CD4-positive, alpha-beta T cell treated with Interleukin-10 for 1 hour (primary cell): ENCODE data around the gene TTF2.

Source experiments
- DNase-seq: peaks from one replicate; pipeline ENCODE4 v3.0.0-alpha.2; 2020

Gene TTF2

DNA sequence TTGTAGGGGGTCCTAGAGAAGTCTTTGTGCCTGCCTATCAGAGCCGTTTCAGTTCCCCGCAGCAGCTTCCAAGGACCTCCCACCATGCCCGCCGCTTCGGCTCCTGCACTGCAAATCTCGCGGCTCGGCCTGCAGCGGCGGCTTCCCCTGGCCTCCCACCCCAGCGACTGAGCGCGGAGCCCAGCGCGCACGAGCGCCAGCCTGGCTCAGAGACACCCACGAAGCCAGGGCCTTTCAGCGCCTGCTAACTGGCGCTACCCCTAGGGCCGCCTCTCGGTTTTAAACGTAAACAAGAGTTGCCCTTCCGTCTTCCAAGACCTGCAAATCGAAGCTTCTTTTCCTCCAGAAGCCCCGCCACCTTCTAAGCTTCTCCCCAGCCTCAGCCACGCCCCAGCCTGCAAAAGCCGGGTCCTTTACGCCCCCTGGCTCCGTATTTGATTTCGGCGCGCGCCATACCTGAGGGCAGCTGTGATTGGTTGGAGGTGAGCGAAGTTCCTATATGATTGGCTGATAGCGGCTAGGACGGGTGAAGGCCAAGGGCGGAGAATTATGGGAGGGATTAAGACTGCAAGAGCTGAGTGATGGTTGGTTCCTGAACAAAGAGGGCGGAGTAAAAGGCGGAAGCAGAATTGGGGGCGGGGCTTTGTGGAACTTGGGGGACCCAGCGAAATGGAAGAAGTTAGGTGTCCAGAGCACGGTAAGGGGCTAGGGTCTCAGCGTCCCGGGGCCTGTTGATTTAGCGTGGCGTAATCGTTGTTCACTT is at the start of gene TTF2:
TSS of gene TTF2 (plus strand) at position 649 of the 763 bp plus-strand sequence. CDS start at position 670, 21 bp downstream.
- peak; percentile 99 for DNase-seq

DNA sequence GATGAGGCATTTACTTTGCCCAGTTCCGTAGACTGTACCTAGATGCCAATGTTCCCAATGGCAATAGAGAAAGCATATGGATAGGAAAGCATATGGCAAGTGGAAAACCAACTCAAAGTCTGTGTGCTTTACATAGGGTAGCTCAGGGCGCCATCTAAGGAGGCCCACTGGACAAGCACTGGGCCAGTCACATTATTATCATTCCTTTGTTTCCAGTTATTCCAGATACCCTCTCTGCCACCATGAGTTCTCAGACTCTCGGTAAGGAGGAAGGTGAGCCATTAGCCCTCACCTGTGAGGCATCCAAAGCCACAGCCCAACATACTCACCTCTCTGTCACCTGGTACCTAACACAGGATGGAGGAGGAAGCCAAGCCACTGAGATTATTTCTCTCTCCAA is 48.8 kb upstream of the TTF2 start:
- no peak for DNase-seq

DNA sequence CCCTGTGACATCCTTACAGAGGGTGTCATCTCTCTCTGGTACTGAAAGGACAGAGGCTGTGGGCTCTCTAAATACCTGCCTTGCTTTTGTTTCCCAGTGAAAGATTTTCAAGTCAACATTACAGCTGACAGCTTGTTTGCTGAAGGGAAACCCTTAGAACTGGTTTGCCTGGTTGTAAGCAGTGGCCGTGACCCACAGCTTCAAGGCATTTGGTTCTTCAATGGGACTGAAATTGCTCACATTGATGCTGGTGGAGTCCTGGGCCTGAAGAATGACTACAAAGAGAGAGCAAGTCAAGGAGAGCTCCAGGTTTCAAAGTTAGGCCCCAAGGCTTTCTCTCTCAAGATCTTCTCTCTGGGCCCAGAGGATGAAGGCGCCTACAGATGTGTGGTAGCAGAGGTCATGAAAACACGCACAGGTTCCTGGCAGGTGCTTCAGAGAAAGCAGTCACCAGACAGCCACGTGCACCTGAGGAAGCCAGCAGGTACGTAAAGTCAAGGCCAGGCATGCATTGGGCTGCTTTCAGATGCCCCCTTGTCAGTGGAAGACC is 46.7 kb upstream of the TTF2 start:
- no peak for DNase-seq

- no peak for DNase-seq
These were observed 45.9 kb upstream of the TTF2 start for GRCh38 chr1:117014209-117014608.

DNA sequence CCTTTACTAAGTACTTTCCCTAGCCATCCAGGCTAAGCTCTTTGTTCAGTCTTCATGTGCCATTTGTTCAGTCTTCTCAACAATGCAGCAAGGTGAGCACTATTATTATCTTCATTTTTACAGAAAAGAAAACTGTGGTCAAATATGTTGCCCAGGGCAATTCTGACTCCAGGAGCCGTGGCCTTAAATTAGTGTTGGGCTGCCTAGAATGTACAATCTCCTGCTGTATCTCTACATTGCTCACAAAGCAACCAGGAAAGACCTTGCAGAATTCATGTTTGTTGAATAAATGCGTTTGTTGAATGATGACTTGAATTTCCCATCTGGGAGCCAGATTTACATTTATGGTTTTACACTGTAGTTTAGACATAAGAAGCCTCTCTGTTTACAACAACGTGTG is 44.4 kb upstream of the TTF2 start:
- no peak for DNase-seq

DNA sequence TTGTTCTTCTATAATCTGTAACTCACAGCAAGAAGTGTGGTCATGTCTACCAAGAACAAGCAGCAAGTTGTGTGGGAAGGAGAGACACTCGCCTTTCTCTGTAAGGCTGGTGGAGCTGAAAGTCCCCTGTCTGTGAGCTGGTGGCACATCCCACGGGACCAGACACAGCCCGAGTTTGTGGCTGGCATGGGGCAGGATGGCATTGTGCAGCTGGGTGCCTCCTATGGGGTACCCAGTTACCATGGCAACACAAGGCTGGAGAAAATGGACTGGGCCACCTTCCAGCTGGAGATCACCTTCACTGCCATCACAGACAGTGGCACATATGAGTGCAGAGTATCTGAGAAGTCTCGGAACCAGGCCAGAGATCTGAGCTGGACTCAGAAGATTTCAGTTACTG is 43.1 kb upstream of the TTF2 start:
- DNase-seq, result no peak

GRCh38 chr1:117017648-117018047 is 42.5 kb upstream of the TTF2 start:
- DNase-seq, result no peak

GRCh38 chr1:117020526-117021156 is 39.5 kb upstream of the TTF2 start:
- DNase-seq, result no peak

DNA sequence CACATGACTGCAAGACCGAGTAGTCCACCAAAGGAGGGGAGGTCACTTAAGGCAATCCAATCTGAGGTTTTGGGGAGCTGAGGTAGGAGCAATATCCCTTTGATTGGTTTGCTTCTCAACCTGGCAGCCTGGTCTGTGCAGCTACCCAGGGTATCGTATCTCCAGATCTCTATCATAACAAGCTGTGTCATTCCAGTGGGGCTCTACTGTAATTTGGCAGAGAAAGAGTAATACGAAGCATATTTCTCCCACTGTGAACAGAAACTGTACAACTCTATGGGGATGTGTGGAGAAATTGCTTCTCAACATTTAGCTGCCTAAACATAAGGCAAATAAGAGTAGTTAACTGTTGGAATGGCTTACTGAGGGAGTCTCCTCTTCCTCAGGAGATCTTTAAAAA is 38.0 kb upstream of the TTF2 start:
- DNase-seq, result no peak

DNA sequence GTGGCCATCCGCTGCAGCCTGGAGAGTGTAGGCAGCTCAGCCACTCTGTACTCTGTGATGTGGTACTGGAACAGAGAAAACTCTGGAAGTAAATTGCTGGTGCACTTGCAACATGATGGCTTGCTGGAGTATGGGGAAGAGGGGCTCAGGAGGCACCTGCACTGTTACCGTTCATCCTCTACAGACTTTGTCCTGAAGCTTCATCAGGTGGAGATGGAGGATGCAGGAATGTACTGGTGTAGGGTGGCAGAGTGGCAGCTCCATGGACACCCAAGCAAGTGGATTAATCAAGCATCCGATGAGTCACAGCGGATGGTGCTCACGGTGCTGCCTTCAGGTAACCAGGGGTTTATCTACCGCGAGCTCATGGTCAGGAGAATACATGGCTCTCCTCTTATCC is 34.6 kb upstream of the TTF2 start:
- DNase-seq, result no peak

DNA sequence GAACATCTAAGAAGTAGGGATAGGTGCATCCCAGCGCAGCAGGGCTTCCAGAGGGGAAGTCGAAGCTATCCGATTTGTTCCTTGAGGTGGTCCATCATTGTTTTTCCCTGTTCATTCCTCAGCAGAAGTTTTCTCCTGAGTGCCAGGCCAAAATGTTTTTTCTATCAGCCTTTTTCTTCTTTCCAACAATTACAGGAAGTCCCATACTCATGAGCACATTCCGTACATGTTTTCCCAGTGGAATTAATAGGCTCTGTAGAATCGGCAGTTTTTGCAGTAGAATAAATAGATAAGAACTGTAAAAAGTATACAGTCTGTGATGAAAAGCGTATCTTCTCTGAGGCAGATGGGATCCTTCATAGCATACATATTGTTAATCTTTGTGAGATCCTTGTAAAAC is 33.8 kb upstream of the TTF2 start:
- no peak for DNase-seq

DNA sequence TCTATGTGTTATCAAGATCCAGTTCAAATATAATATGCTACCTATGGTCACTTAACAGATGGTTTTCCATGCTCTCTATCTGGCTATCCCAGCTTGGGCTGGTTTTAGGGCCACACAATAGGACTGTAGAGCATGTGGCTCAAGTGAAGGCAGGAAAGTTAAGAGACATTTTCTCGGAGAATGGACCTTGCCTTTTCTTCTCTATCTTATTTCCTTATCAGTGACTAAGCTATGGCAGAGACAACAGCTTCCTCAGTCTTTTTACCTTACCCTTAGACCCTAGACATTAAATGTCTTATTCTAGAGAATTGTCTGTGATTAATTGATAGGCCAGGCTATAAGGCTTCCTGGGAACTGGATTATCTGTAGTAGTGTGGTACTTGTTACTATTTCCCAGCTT is 30.4 kb upstream of the TTF2 start:
- DNase-seq, result no peak

GRCh38 chr1:117030271-117030877 is 29.8 kb upstream of the TTF2 start:
- DNase-seq, result no peak

DNA sequence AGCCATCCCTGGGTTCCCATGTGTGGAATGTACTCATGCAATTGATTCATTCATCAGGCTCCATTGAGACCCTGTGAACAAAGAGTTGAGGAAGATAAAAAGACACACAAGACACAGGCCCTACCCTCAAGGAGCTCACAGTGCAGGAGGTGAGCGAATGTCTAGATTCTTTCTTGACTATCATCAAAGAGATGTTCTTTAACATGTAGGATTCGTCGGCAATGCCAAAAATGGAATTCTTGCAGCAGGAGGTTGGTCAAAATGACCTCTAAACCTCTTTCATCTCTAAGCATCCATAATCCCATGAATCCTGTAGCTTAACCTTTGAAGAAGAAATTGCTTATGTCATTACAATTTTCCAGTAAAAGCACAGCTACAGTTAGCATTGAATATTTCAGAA is 27.9 kb upstream of the TTF2 start:
- no peak for DNase-seq

DNA sequence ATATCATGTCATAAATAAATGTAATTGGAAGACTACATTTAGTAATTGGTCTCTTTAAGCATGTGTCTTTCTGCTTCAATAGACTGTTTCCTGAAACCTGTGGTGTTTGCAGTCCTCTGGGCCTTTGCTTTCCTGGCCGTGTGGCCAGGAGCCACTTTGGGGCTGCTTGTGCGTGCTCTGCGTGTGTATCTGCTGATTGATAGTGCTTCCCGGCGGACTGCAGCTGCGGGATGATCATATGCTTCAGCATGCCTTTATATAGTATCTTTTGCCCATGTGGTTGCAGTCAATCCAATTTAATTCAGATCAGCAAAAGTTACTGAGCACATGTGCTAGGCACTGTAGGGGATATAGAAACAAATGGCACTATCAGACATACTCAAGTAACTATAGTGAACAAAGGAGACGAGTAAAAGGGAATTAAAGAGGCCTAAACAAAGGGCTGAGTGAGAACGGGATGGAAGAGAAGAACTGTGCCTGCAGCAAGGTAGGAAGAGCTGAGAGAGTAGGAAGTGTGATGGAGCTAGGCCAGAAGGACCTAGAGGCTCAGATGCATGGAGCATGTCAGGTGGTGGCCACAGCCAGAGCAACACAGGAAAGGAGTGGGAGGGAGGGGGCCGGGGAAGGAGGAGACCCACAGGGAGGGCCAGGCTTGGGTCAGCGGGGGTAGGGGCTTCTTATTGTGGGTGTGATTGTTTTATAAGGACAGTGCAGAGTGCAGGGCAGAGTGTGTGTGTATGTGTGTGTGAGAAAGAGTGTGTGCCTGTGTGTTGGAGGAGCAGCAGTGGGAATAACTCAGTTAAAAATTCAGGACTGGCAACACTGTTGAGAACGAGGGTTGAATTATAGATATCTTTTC is 27.2 kb upstream of the TTF2 start:
- no peak for DNase-seq

GRCh38 chr1:117033772-117034171 is 26.4 kb upstream of the TTF2 start:
- no peak for DNase-seq

DNA sequence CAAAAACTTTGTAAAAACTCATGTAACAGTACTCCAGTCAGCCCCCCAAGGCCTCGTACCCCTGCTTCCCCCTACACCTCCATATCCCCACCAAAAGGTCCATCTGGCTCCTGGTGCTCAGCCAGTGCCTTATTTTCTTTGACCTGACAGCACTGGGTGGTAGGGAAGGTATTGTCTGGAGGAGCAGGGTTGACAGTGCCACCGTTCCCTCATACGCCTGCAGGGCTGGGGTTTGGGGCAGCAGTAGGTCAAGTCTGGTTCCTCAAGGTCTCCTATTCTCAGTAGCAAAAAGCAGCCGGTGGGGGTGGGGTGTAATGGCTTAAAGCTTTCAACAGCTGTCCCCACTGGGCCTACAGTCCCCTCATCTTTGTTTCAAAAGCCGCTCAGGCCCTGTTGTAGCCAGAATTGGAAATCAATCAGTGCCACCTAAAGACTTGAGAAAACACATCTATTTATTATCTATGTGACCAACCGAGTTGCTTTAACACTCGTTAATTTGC is 25.3 kb upstream of the TTF2 start:
- no peak for DNase-seq

DNA sequence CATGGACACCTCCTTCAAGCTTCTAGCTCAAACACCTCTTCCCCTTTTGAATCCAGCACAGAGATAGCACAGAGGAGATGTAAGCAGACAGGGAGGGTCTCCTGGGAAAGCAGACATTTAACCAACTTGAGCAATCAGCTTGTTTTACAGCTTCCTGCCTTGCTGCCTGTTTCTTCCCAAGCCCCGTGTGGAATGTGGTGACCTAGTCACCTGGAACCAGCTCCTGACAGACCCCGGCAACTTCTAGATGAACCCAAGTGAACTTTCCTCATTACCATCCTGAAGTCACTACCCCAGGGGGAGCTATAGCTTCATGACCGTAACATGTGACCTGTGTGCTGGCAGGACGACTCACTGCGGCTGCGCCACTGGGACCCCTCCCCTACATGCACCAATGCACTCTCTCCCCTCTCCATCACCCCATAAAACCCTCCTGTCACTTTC is 24.1 kb upstream of the TTF2 start:
- no peak for DNase-seq

DNA sequence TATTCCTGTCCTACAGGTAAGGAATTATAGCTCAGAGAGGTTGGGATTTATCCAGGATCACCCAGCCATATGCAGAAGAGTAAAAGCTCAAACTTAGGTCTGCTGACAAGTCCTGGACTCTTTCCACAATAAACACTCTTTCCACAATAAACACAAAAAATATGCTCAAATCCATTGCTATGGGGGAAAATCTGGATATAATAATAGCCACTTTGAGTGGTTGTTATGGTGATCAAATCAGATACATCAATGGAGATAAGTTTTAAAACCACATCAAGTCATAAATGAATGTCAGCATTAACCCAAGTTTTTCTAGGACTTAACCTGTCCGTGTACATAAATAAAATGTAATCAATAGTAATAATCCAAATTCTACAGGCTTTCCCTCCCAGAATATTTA is 22.3 kb upstream of the TTF2 start:
- DNase-seq, result no peak

DNA sequence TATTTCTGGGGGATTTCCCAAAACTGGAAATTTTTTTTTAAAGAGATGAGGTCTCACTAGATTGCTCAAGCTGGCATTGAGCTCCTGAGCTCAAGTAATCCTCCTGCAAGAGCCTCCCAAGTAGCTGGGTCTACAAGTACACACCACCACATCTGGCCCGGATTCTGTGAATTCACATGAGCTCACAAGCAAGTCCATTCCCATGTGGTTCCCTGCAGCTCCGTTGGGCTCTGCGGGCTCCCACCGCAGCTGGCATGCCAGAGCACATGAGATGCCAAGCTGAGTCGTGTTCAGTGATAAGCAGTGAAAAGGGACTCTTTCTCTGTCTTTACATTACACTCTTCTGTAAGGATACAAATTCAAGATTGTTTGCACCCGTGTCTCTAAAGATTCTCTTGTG is 21.9 kb upstream of the TTF2 start:
- no peak for DNase-seq

GRCh38 chr1:117044217-117044616 is 15.9 kb upstream of the TTF2 start:
- DNase-seq, result no peak

DNA sequence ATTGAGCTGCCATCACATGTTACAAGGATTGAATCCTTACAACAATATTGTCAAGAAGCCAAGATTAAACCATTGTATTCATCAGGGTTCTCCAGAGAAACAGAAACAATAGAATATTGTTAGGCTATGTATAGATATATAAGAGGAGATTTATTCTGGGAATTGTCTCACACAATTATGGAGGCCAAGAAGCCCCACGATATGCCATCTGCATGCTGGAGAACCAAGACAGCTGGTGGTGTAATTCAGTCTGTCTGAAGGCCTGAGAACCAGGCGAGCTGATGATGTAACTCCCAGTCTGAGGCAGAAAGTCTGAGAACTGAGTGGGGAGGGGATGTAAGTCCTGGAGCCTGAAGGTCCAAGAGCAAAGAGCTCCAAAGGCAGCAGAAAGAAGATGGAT is 14.5 kb upstream of the TTF2 start:
- DNase-seq, result no peak

DNA sequence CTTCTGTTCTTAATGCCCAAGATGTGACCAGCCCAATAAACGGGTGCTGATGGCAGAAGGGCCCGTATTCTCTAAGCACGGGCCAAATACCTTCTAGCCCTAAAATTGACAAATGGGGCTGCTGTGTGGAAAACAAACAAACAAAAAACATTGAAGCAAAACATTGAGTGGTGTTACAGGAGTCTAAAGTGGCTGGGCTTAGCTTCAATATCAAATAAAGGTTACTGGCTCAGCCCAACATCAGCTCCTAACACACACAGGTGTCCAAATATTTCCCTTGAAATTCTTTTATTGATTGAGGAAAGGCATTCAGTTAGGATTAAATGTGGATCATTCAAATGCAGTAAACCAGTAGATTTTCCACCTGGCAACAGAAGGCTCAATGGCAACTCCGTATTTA is 13.3 kb upstream of the TTF2 start:
- DNase-seq, result no peak
